Right kidney (tissue), 9 donors: ENCODE data around the gene TNFRSF18.
"Not testable (repeated sequence)": the region's sequence is repeated elsewhere in the genome, so short reads cannot be mapped to it uniquely, and the experiment has no call there.

Experiments used
- DNase-seq: peaks from one replicate; pipeline ENCODE4 v3.0.0-alpha.2; 2016
- long read RNA-seq, 8 donors: transcript quantifications; one replicate each; lab custom pipeline, GENCODE V29; 2026

The TNFRSF18 gene, protein sequence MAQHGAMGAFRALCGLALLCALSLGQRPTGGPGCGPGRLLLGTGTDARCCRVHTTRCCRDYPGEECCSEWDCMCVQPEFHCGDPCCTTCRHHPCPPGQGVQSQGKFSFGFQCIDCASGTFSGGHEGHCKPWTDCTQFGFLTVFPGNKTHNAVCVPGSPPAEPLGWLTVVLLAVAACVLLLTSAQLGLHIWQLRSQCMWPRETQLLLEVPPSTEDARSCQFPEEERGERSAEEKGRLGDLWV
- long read RNA-seq, donor 1 = 0 reads
- long read RNA-seq, donor 2 = 0 reads
- long read RNA-seq, donor 3 = 0 reads
- long read RNA-seq, donor 4, partial matches to known transcripts = 0 of 1 reads
- long read RNA-seq, donor 4, other reads (novel, unspliced or antisense) = 0 of 1 reads
- long read RNA-seq, donor 5 = 0 reads
- long read RNA-seq, donor 6 = 0 reads
- long read RNA-seq, donor 7 = 0 reads
- long read RNA-seq, donor 8, partial matches to known transcripts = 0 of 1 reads
- long read RNA-seq, donor 8, other reads (novel, unspliced or antisense) = 0 of 1 reads

DNA sequence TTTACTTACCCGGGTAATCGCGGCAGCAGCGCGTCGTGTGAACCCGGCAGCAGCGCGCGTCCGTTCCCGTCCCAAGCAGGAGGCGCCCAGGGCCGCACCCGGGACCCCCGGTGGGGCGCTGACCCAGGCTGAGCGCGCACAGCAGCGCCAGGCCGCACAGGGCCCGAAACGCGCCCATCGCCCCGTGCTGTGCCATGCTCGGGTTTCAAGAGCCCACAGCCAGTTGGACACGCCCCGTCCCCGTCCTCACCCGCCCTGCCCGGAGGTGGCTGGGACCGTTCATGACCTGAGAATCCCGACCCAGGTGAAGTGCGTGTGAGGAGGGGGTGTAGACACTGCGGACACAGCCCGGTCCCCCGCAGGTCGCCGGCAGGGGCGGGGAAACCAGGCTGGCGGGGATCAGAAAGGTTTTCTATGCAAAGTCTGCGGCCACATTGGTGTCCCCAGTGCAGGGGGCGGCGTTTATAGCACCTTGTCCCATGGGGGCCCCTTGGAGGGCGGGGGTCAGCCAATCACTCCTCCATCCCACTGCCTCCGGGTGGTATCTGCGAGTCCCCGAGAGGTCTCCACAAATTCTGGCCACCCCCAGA, at the start of gene TNFRSF18:
Gene TNFRSF18, minus strand, starts transcription at position 217 of the 590 bp plus-strand sequence. Its CDS starts 21 bp downstream, at position 196.
- DNase-seq = peak; percentile 75

DNA sequence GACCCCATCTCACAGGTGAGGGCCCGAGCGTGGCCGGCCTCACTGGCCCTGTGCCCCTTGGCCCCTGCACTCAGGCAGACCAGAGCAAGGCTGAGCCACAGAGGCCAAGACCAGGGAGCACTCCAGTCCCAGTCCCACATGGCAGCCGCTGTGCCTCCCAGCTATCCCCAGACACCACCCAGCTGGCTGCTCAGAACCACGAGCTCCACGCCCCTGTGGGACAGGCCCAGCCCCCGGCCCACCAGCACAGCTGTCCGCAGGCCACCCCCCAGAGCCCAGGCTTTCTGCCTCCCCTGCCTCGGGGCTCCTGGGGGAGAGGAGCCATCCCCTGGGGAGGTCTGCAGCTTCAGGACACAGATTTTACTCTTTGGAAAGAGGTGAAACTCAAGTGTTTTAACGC, 49.2 kb upstream of the TNFRSF18 start:
- DNase-seq = no peak

DNA sequence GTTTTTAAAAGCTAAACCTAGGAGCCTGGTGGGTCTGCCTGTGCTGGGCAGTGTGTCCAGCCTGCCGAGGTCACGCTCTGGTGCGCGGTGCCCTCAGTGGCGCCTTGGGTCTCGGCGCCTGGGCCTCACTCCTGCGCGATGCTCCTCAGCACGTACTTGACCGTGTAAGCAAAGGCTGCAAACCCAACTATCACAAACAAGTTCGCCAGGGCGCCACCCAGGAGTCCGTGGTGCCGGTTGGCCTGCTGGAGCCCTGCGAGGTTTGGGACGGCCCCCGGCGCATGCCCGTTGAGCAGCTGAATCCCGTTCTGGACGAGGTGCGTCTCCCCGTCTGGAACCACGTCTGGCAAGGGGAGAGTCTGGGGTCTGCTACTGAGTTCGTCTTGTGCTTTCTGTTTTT, 48.7 kb upstream of the TNFRSF18 start:
- no peak for DNase-seq

DNA sequence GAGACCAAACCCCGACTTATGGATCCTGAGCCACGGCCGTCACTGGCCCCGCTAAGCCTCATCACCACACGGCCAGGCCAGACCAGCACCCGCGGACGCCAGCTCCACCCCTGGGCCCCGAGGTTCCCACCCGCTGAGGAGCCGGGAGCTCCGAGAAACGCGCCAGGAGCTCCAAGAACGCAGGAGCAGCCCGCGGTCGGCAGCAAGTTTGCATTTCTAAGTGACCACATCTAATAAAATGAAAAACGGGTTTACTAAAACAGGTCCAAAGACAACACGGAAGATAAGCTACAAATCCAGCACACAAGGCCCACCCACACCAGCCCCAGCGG, 48.2 kb upstream of the TNFRSF18 start:
- DNase-seq = no peak

DNA sequence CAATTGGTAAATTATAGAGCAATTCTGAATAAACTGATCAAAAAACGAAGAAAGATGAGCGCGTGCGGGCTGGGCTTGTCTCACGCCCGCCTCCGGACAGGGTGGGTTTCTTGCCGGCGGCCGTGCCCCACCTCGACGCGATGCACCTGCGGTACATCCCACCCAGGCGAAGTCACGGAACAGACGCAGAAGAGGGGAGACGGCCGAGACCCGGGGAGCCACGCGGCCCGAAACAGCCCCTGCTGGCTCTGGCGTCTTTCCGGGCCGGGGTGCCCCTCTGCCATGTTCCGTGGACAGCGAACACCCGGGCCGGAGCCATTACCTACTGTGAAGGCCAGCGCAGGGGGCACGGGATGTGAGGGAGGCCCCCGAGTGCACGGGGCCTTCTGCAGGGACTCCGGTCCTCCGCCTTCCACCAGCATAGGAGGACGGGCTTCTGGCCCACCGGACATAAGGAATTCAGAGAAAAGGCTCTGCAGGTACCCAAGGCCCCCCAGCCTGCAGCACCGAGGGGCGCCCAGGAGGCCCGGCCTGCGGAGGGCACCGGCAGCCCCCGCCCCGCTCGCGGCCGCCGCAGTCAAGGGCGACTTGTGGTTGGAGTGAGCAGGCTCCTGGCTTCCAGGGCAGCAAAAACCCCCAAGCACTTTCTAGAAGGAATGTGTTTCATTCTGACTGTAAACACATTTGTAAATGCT, 47.7 kb upstream of the TNFRSF18 start:
- no peak for DNase-seq

DNA sequence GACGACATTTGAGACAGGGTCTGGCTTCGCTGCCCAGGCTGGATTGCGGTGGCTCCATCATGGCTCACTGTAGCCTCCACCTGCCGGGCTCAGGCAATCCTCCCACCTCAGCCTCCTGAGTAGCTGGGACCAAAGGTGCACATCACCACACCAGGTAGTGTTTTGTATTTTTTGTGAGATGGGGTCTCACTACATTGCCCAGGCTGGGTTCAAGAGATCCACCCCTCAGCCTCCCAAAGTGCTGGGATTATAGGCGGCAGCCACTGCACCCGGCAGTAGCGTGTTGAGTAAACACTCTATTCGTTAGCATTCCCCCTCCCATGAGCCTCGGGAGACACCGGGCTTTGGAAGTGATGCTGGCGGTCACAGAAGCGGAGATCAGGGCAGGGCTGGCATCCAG, 46.9 kb upstream of the TNFRSF18 start:
- DNase-seq = no peak

DNA sequence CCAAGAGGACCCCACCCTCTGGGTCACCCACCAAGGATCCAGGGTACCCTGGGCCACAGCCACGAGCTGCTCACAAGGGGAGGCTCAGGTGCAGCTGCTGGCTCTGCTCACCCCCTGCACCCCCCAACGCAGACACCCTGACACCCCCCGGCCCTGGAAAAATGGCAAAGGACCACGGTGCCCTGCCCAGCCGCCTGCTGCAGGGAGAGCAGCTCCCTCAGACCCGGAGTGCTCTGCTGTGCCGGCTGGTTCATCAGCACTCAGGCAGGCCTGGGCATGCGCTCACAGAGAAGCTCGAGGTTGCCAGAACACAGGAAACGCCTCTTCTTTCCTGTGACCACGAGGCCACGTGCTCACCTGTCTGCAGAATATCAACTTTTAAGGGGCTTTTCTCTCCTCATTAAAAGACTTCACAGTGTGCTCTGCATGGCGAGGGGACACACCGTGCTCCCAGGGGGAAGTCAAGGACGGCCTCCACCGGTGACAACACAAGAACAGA, 44.4 kb upstream of the TNFRSF18 start:
- DNase-seq = no peak

DNA sequence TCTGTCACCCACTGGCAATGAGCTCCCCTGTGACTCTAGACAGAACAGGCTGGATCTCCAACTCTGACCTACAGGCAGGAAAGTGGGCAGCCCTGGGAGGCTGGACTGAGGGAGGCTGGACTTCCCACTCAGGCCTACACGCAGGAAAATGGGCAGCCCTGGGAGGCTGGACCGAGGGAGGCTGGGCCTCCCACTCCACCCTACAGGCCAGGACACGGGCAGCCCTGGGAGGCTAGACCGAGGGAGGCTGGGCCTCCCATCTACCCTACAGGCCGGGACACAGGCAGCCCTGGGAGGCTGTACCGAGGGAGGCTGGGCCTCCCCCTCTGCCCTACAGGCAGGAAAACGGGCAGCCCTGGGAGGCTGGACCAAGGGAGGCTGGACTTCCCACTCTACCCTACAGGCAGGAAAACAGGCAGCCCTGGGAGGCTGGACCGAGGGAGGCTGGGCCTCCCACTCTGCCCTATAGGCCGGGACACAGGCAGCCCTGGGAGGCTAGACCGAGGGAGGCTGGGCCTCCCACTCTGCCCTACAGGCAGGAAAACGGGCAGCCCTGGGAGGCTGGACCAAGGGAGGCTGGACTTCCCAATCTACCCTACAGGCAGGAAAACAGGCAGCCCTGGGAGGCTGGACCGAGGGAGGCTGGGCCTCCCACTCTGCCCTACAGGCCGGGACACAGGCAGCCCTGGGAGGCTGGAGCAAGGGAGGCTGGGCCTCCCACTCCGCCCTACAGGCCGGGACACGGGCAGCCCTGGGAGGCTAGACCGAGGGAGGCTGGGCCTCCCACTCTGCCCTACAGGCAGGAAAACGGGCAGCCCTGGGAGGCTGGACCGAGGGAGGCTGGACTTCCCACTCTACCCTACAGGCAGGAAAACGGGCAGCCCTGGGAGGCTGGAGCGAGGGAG, 41.9 kb upstream of the TNFRSF18 start:
- DNase-seq = not testable (repeated sequence)

DNA sequence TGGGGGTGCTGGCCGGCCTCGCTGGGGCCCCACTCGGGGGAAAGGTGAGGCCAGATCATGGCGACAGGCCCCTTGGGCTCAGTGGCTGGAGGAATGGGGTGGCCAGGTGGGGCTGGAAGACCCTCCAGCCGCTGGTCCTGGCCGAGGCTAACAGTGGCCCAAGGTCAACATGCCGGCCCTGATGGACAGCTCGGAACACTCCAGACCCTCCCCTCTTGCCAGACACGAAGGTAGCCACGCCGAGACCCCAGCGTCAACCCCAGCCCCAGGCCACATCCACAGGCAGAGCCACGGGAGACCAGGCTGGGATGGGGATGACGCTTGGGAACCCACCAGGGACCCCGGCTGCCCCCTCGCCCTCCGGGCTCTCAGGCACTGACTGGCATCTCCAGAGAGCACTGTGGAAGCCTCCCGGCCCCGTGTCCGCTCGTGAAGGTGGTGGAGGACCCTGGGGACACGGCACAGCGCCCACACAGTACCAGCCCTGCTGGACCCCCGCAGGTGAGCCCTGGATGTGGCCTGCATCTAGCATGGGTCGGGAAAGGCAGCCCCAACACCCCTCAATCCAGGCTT, 41.0 kb upstream of the TNFRSF18 start:
- peak; percentile 36 for DNase-seq

DNA sequence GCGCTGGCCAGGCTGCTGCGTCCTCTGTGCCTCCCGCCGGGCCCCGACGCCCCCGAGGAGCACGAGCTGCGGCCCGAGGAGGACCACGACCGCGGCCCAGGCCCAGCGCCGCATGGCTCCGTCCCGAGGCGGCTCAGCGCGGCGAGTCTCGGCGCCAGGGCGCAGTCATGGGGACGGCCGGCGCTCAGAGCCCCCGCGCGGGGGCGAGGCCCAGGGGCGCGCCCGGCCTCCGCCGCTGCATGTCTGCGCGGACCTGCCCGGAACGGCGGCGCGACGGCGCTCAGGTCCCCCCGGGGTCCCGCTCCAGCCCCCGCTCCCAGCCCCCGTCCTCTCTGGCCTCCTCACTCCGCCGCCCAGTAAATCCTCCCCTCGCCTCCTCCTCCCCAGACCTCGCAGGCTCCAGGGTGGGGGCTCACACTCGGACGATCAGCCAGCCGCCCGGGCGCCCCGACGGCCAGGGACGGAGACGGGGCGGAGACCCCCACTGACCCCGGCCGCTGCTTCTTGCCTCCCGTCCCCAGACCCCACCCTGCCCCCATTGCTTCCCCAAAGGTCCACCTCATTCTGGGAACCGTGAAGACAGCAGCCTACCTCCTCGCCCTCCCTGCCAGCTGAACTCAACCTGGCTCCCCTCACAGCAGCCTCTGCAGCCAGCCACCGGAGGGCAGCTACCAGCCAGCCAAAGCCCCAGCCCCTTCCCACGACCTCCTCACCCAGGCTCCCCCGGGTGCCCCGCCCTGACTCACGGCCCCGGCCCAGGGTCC, 40.4 kb upstream of the TNFRSF18 start, which contains the start of gene C1QTNF12:
Gene C1QTNF12, minus strand, starts transcription at position 146 of the 764 bp plus-strand sequence. Its CDS starts 32 bp downstream, at position 114.
- peak; percentile 40 for DNase-seq

DNA sequence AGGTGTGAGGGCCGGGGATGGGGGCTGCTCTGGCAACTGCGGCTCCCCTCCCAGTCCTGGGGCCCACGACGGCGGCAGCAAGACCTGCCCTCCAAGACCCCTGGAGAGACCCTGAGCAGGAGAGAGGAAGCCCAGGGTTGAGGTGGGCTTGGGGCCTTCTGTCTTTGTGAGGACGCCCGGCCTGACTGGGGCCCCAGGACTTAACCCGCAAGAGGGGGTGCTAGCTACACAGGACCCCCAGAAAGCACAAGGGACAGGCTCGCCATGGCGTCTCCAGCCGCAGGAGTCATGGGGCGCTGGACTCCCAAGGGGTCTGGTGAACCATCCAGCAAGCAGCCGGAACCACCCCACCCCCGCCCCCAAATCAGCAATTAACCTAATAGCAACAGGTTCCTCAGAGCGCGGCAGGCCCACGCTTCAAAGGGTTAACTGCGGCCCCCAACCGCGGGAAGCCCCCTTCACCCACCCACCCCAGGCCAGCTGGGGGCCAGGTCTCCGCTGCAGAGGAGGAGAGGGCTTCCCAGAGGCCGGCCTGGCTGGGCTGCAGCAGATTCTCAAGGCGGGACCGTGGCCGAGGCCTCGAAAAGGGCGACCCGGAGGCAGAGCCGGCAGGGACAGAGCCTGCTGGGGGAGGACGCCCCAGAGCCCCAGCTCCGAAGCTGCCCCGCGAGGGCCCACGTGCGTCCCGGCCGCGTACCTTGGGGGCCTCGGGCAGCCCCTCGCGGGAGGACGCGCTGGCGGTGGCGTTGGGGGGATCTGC, 39.6 kb upstream of the TNFRSF18 start:
- peak; percentile 65 for DNase-seq

DNA sequence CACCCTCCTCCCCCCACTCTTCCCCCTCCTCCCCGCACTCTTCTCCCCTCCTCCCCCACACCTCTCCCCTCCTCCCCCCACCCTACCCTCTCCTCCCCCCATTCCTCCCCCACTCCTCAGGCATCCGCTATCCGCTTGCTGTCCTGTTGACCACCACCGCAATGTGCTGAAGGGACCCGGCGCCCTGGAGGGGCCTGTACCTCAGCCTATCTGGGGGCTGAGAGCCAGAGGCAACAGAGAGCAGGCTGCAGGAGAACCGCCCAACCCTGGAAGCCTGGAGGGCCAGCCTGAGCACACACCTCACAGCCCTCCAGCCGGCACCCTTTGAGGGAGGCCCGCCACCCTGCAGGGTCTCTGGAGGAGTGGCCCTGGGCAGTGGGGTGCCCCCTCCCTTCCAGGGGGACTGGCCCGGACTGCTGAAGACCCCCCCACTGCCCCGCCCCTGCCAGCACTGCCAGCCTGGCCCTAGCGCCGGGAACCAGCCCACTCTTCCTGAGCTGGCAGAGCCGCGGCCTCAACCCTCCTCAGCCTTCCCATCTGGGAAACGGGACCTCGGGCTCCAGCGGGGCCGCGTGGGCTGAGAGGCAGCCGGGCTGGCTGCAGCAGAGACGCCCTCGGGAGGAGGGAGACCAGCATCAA, 38.9 kb upstream of the TNFRSF18 start:
- no peak for DNase-seq

DNA sequence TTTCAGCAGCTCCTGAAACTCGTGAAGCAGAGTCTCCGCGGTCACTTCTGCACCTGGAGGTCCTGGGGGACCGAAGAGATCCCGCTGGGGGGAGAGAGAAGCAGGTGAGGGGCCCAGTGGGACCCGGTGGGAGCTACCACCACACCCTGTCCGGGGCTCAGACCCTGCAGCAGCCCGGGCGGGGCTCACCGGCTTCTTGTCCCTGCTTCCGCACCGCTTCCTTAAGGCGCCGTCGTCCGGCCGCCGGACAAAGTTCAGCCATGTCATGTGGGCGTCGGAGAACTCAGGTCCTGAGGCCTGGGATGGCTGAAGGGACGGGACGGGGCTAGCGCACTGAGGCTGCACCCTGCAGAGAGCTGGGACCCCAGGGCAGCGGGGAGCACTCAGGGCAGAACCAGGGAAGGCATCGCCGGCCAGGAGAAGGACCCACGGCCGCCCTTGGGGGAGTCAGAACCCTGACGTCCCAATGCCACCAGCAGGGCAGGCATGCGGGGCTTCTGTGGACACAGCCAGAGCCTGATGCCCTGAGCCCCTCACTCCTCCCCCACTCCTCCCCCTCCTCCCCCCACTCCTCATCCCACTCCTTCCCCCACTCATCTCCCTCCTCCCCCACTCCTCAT, 37.9 kb upstream of the TNFRSF18 start:
- DNase-seq = peak; percentile 67

DNA sequence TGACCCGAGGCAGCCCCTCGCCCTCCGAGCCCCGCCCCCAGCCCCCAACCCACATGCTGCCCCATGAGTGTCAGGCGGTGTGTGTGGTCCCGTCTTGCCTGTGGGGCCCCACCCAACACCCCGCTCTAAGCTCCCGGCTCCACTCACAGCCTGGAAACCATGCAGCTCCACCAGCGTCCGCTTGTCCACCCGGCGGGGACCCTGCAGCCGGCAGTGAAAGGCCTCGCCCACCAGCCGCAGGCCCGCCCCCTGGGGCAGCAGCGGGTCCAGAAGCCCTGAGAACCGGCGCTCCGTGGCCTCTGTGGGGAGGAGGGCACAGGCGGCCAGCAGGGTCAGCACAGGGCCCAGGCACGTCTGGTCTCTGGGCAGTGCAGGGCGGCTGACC, 37.4 kb upstream of the TNFRSF18 start:
- DNase-seq = no peak

DNA sequence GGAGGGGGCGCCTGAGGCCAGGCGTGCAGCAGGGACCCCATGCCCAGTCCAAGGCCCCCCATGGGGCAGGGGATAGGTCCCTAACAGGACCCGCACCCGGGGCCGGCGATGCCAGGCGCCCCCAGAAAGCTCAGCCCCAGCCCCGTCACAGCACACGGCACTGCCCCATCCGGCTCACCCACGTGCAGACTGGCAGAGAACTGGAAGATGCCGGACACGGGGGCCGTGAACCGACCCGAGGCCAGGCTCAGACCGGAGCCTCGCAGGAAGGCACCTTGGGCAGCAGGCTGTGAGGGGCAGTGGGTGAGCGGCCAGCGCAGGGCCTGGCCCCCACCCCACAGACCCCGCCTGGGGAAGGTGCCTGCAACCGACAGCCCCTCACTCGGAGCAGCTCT, 36.9 kb upstream of the TNFRSF18 start:
- no peak for DNase-seq

DNA sequence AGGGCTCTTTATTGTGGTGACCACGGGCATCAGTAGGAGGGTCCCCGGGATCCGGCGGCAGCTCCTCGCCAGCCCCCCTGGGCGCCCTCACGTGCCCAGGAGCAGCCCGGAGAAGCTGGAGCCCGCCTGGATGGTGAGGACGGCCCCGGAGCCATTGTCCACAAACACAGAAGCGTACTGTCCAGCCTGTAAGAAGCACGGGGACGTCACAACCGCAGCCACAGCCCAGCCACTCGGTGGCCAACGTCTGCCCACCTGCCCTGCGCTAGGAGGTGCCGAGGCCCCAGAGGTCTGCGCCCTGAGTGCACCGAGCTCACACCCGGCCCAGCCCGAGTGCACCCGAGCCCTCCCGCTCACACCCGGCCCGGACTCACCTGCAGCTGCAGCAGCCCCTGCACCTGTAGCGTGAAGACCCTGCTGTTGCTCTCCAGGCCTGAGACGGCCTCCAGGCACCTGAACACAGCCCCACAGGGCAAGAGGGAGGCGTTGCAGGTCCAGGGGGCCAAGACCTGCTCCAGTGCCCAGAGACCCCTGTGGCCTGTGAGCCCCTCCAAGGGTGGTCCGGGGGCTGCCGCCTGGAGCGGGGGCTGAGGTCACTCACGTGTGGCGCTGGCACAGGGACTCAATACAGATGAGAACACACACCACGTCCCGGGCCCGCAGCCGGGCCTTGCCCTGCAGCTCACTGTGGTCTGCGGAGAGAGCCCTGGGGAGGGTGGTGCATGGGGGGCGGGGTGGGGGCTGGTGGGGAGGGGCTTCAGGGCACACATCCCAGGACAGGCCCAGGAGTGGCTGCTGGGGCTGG, 36.3 kb upstream of the TNFRSF18 start:
- DNase-seq = peak; percentile 32

DNA sequence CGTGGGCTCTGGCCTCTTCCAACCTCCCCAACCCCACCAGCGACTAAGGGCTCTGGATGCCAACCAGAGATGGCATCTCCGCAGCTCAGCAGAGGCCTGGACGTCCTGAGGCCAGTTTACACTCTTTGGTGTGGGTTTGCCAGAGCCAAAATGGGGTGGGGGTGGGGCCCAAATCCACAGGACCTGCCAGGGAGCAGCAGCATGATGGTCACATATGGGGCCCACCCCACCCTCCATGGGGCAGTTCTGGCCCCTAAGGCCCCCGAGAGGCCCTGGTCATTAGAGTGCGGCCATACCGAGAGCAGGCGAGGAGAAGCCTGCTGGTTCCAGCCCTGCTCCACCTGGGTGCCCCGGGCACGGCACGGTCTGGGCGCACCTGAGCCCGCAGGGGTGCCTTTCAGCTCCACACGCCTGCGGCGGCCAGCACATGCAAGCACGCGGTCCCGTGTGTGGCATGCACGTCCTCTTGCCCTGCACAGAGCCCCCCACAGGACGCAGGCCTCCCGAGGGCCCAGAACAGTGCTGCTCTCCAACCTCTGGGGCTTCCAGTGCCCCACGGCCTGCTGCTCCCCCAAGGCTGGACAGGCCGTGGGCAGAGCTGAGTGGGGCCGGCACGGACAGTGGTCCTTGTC, 35.3 kb upstream of the TNFRSF18 start:
- DNase-seq = peak; percentile 28
